GOT3 (cell line): Measurements from ENCODE around the gene IL17C.

Experiments used
- DNase-seq: peaks from one replicate; lab custom pipeline; 2025; ENCODE audit warnings: mixed read lengths; lab: John Stamatoyannopoulos, UW

The IL17C gene

DNA sequence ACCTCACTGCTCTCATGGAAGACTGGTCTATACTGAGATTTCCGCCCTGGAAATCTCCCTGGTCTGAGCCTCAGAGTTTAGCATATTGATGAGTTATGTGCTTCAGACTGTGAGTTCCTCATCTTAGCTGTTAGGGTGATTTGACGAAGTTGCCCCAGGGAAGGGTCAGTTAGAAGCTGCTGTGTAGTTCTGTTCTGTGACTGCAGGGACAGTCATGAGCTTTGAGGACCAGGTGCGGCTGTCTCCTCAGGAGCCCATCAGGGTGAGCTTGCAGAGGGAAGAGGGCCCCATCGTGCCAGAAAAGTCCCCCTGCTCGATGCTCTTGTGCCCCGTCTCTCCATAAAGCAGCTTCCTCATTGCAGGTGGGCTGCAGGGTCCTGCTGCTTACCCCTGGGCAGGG, 28.3 kb upstream of the IL17C start:
- no peak for DNase-seq

GRCh38 chr16:88610909-88611812, 27.2 kb upstream of the IL17C start:
- DNase-seq, result no peak

DNA sequence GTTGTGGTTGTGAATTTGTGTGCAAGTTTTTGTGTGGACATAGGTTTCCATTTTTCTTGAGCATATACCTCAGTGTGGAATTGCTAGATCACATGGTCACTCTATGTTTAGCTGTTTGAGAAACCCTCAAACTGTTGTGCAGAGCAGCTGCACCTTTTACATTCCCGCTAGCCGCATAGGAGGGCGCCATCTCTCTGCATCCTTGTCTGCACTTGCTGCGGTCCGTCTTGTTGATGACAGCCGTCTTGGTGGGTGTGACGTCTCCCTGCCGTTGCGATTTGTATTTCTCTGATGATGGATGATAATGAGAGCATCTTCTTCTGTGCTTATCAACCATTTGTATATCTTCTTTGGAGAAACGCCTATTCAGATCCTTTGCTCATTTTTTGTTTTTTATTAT, 25.1 kb upstream of the IL17C start:
- DNase-seq, result no peak

DNA sequence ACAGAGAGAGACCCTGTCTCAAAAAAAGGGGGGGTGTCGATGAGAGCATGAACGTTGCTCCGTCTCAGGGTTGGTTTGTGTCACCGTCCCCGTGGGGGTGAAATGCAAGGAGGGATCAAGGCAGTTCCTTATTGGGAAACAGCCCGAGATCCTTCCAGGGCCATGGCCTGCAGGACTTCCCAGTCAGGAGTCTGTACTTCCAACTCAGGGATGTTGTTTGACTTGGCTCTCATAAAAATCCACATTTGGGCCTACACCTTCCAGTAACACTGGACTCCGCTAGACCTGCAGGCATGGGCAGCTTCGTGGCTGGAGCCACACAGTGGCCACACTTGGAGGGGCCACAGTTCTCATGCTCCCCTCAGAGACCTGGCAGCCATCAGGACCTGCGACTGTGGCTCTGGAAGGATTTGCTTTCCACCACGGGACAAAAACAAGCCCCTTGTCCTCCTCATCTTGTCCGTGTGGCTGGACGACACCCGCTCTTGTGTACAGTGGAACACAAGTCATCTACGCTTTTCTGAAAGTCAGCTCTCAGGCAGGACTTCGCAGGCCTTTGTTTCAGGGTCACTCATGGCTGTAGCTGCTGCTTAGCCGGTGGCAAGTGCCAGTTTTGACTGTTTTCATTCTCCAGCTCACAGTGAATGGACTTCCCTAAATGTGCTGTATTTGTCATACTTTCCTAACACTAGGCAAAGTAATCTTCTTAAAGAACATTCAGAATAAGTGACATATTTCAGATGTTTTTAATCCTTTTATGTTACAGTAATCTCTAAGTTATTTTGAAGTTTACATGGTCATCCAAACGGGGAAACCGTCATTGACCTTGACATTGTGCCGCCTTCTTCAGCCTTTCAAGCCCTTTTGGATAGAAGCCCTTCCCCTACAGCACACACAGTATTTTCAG, 24.2 kb upstream of the IL17C start:
- DNase-seq, result no peak

DNA sequence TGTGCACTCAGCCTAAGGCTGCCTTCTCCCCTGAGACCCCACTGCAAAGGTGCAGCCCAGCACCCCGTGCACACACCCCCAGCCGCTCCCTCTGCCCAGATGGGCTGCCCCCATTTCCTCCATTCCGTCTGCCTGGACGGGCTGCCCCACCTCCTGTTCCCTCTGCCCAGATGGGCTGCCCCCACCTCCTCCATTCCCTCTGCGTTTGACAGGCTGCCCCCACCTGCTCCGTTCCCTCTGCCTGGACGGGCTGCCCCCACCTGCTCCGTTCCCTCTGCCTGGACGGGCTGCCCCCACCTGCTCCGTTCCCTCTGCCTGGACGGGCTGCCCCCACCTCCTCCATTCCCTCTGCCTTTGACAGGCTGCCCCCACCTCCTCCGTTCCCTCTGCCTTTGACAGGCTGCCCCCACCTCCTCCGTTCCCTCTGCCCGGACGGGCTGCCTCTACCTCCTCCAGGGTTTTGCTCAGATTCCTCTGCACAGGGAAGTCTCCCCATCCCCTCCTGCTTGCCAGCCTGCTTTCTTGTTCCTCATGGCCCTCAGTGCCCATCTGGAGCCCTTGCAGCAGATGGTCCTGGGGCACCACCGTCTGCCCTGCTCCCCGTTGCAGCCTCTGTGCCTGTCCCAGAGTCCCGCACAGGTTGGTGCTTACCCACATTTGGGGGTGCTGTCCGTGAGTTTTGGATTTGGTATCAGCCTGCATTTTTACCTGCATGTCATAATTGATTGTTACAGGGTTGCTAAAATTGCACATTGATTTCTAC, 23.4 kb upstream of the IL17C start:
- DNase-seq, result no peak

DNA sequence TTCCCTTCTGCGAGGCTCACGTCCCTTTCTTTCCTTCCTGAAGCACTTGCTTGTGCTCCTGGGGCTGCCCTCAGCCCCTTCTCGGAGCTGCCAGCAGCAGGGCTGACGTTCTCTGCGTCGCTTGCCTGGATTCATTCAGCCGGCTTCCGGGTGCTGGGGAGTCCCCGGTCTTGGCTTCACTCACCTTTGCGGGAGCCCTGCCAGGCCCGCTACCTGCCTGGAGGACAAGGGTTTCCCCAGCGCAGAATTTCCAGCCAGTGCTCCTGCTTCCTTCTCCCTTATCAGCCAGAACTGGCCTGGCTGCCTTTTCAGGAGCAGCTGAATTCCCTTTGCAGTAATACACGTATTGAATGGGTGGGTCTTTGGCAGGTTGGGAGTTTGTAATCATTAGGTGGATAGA, 22.1 kb upstream of the IL17C start:
- DNase-seq, result no peak

DNA sequence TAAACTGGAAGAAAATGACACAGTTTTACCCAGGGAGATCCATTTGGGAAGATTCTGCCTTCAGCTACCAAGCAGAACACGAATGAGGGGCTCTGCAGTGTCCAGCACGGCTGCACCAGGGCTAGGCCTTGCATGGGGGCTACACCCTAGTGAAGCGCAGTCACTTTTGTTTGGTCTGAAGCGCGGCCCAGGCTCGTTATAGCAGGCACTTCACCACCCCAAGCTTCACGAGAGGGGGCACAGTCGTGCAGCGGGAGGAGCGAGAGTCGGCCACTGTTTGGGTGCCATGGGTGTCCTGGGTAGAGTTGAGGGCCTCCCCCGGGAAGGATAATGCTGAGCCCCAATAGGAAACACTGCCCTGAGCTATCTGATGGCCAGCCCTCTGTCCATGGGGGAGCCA, 21.6 kb upstream of the IL17C start:
- no peak for DNase-seq

GRCh38 chr16:88617268-88618031, 20.9 kb upstream of the IL17C start:
- no peak for DNase-seq

GRCh38 chr16:88618182-88618955, 20.0 kb upstream of the IL17C start:
- no peak for DNase-seq

DNA sequence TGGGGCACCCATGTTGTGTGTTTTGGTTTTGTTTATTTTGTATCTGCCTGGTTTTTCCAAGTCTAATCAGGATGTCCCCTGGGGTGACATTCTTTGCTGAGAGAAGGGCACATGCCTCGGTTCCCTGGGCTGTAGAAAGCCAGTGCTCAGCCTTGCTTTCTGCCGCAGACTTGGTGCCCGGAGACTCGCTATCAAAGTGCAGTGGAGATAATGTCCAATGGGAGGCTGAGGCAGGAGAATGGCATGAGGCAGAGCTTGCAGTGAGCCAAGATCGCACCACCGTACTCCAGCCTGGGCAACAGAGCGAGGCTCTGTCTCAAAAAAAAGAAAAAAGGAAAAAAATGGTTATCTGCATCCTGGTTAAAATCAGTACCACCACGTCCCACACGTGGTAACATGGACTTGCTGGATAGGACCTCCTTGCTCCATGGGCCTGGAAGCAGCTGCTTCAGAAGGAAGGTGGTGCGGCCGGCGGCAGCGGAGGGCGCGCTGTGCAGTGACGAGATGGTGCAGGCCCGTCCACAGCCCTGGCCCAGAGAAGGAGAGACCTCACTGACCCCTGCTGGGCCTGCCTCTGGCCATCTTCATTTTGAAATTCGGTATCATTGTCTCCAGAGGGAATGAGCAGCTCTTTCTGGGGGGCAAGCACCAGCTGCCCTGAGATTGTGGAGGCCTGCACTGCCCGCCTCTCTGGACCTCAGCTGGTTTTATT, 19.3 kb upstream of the IL17C start:
- DNase-seq, result no peak

DNA sequence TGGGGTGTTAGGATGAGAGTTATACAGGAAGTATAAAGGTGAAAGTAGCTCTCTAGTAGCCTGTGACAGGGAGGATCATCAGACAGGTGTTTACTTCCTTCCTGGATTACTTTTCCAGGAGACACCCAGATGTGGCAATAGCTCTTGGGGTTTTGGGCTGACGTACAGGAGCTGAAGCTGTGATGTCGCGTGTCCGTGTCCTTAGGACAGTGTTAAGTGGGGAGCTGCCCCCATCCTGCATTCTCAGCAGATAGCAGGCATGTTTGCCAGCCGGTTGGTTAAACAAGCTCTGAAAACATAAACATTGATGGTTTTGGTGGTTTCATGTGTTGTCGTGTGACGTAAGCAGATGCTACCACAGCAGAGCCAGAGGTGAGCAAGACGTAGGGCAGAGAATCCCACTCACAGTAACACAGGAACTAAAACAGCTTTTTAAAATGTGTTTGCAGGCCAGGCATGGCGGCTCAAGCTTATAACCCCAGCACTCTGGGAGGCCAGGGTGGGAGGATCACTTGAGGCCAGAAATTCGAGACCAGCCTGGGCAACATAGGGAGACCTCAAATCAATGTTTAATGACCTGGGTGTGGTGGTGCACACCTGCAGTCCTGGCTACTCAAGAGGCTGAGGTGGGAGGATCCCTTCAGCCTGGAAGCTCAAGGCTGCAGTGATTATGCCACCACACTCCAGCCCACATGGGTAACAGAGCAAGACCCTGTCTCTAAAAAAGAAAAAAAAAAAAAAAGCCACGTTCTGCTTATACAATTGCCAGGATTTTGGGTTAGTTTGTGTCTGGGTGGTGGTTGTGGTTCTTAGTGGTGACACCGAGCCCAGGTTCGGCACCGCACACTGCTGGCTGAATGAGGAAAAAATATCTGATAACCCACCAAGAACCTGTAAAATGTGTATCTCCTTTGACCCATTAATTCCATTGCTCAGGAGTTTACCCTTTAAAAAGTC, 18.2 kb upstream of the IL17C start:
- no peak for DNase-seq

DNA sequence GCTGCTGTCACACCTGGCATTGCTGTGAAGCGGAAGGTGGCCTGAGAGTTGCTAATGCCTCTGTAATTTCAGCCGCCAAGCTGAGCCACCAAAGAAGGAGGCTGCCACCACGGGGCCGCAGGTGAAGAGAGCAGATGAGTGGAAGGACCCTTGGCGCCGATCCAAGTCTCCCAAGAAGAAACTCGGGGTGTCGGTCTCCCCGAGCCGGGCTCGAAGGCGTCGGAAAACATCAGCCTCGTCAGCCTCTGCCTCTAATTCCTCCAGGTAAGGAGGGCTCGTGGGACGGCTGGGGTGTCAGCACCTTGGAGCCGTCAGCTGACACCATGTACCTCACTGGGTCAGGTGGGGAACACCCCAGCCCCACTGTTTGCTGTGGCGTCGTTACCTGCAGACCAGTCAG, 16.2 kb upstream of the IL17C start:
- DNase-seq, result no peak

- no peak for DNase-seq
Measured at GRCh38 chr16:88622866-88623265, 15.5 kb upstream of the IL17C start.

- DNase-seq, result no peak
Measured at GRCh38 chr16:88623858-88624257, 14.5 kb upstream of the IL17C start.

GRCh38 chr16:88624481-88624880, 13.9 kb upstream of the IL17C start:
- DNase-seq, result no peak

- no peak for DNase-seq
Measured at GRCh38 chr16:88624977-88625576, 13.3 kb upstream of the IL17C start.

DNA sequence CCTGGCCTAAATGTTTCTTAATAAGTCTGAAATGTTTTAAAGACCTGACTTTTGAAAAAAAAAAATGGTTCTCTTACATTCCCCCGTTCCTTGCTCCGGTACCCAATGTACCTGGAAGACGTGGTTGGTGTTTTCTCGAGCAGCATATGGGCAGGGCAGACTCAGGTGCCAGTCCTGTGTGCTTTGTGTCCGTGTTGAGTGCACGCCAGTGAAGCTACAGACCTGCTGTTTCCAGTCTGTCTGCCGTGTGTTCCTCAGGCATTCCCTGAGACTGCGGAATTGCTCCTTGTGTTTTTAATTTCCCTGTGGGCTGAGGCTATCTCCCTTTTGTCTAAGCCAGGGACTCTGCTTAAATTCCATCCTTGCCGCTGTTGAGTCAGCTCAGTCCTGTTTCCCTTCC, 11.7 kb upstream of the IL17C start:
- no peak for DNase-seq
